Activated naive CD8-positive, alpha-beta T cell treated with anti-CD3 and anti-CD28 coated beads, Interleukin-2, amount 50 U/mL, for 16 hours (primary cell): ENCODE results near the gene EFL1.

Experiments used
- DNase-seq: peaks from one replicate; pipeline ENCODE4 v3.0.0-alpha.2; 2020; ENCODE audit warnings: low read depth, low spot score

The EFL1 gene

GRCh38 chr15:82165948-82166376 lies 96.6 kb downstream of the EFL1 start:
- no peak for DNase-seq

DNA sequence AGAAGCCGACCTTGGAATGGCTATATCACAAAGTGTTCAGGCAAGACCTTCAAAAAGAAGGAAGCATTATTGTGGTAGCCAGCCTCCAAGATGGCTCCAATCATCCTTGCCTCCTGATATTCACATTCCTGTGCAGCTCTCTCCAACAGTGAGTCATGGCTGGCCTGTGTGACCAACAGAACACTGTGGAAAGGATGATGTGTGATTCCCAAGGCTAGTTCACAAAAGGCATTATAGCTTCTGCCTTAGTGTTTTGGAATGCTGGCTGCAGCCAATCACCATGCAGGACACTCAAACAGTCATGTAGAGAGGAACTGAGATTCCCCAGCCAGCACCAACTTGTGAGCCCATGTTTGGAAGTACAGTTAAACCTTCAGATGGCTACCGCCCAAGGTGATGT lies 102.6 kb downstream of the EFL1 start:
- no peak for DNase-seq

- no peak for DNase-seq
These were observed 103.7 kb downstream of the EFL1 start for GRCh38 chr15:82158811-82159210.

DNA sequence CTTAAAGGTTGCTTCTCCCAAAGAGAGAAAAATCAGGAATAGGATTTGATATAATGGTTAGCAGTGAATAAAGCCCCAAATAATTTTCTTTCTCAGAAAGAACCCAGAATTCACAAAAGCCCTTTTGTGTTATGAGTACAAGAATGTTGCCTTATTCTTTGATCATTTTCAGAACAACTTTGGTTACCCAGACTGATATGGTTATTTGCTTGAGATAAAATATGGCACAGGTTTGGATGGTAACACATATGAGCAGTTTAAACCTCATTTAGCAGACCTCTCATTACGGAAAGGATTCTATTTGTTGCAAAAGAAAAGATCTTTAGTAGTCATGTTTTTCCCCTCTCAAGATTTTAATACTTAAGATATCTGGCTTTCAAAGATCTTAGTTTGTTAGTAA lies 111.9 kb downstream of the EFL1 start:
- DNase-seq = no peak

DNA sequence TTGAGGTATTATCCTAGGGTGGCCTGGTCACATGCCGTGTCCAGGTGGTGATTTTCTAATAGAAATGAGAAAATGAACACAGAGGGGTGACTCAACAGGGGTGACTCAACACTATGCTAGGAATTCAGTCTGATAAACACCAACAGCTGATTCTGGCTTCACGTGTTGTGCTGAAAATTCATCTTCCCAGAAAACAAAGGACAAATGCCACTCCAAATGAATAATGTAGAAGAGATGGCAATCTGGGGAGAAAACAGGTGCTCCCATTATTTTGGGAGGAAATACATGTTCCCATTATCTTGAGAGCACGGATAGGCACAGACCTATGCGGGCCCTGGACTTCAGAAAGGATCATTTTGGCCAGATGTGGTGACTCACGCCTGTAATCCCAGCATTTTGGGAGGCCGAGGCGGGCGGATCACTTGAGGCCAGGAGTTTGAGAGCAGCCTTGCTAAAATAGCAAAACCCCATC lies 115.5 kb downstream of the EFL1 start:
- no peak for DNase-seq

- no peak for DNase-seq
These were observed 116.0 kb downstream of the EFL1 start for GRCh38 chr15:82146576-82146975.

DNA sequence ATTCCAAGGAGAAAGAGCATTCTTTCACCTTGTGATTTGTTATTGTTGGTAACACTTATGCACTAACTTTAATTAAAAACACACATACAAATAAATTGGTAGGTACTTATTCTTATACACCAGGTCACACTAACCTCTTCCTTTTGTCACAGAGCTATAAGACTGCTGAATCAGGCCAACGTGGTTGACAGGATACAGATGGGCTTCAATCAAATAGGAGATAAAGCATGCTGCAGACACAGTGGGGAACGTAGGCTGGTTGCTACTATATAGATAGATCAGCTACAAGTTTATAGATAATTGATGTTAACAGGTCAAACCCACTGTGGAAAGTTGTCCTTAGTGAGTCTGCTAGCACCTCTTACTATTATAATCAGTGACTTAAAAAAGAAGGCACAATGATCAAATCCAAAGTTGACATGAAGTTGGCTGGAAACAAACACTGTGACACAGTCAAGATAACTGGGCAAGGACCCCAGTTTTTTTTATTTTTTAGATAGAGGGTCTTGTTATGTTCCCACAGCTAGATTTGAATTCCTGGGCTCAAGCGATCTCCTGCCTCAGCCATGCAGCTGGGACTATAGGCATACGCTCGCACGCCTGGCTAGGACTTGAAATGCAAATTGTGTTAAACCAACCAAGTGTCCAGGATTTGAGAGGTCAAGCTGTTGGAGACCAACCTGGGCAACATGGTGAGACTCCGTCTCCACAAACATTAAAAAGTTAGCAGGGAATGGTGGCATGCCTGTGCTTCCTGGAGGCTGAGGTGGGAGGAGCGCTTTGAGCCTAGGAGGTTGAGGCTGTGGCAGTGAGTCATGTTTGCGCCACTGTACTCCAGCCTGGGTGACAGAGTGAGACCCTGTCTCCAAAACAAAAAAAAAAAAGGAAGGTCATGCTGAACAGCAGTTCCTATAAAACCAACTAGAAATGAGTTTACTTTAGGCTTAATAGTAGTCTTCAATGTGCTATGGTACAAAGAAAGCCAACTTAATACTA lies 118.8 kb downstream of the EFL1 start:
- no peak for DNase-seq

DNA sequence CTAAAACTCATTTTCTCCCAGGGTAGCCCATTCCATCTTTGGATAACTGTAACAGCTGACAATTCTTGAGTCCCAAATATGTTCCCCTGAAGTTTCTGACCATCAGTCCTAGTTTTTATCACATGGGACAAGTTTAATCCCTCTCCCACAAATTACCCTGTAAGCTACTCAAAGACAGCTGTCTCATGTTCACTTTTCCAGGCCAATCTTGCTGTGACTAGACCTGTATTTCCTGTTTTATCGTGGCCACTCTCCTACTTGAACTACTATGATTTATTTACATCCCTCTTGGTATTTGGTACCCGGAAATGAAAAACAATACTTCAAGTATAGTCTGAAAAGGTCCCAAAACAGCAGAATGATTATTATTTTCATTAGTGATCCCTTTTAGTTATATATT lies 121.6 kb downstream of the EFL1 start:
- no peak for DNase-seq

DNA sequence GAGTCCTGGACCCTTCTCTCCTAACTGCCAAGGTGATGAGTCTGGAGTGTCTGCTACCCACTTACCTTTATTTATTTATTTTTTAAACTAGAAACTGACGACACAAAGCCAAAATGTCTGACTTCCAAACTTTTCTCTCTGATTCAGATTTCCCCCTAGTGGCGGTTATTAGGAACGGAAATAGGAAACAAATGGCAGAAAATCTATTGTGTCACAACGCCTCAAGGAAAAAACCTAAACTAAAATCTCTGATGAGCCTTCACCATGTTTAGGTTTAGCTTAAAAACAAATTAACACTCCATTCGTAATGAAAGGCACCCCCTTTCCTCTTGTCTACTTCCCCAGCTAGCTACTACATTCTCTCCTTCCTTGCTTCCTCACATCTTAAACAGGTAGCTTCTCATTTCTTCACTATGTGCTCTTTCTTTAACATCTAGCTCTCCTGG lies 122.7 kb downstream of the EFL1 start:
- DNase-seq = no peak

DNA sequence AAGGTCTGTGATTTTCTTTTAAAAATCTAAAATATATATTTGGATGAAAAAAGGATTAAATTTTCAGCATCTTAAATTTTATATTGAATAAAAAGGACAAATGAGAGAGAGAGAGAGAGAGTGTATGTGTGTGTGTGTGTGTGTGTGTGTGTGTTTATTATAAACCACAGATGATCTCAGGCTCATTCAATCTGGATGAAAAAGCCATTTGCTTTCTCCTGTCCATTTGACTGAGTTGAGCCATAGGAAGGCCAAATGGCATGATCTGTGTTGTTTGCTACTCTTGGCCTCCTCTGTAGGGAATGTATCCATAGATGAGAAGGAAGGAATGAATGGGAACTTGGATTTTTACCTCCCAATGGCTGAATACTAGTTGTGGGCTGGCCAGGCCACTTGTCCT lies 124.2 kb downstream of the EFL1 start:
- DNase-seq = no peak

DNA sequence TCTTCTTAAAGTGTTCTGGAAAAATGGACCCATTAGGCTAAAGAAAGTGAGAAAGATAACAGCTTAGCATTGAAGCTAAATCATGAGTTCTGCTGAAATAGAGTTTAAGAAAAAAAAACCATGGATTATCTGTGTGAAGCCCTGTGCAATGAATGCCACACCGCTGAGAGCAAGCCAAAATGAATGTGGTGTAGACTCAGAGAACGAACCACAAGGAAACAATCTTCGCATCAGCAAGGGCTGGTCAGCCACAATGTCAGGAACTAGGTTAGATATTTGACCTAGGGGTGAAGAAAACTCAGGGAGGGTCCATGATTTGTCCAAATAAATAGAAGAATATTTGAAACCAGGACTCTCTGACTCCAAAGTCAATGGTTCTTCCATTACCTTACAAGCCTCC lies 125.3 kb downstream of the EFL1 start:
- no peak for DNase-seq

- DNase-seq = no peak
These were observed 126.4 kb downstream of the EFL1 start for GRCh38 chr15:82136120-82136519.

- no peak for DNase-seq
These were observed 126.9 kb downstream of the EFL1 start for GRCh38 chr15:82135638-82136037.

DNA sequence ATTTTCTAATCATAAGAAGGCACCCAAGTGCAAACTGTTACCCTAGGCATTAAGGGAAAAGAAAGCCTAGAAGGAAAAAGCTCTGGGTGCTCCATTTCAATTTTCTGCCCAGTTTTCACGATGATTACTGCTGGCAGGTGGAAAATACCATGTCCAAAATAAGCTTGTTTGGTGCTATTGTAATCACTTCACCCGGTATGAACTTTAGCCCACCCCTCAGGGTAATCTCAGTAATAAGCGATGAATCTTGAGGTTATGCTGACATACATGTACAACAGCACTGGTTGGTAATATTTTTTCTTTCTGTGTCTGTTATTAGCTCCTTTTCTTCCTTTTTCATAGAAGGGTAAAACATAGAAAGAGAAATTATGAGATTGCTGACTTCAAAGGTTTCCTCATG lies 128.1 kb downstream of the EFL1 start:
- DNase-seq = no peak

DNA sequence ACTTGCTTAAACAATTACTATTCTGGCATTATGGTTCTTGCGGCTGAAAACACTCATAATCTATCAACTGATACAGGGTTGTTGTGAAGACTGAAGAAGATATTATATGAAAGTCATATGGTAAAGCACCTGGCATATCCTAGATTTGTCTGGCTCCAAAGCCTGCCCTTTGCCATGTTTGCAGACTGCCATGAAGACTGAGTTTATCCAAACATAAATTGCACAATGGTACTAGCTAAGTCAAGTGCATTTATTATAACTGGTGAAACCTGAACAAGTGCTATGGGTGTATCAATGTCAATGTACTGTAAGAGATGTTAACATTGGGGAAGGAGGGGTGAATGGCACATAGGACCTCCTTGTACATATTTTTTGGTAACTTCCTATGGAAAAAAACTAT lies 129.3 kb downstream of the EFL1 start:
- DNase-seq = no peak

- no peak for DNase-seq
These were observed 129.8 kb downstream of the EFL1 start for GRCh38 chr15:82132742-82133141.

DNA sequence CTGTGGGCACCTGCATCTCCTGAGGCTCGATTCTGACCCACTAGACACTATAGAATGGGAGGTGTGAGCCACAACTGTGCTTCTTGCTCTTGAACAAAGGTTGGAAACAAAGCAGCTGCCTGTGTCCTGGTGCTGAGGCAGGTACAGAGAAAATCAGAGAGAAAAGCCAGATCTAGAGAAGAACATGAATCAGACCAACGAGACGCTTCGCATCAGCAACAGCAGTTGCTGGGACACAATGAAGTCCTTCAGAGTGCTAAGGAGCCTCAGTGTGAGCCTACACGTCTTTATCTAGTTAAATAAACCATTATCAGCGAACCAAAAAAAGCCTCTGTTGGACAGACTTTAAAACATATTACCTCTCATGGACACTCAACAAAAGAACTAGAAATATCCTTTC lies 130.4 kb downstream of the EFL1 start:
- no peak for DNase-seq

- DNase-seq = no peak
These were observed 132.3 kb downstream of the EFL1 start for GRCh38 chr15:82130248-82130647.

GRCh38 chr15:82129761-82130160 lies 132.8 kb downstream of the EFL1 start:
- DNase-seq = no peak

DNA sequence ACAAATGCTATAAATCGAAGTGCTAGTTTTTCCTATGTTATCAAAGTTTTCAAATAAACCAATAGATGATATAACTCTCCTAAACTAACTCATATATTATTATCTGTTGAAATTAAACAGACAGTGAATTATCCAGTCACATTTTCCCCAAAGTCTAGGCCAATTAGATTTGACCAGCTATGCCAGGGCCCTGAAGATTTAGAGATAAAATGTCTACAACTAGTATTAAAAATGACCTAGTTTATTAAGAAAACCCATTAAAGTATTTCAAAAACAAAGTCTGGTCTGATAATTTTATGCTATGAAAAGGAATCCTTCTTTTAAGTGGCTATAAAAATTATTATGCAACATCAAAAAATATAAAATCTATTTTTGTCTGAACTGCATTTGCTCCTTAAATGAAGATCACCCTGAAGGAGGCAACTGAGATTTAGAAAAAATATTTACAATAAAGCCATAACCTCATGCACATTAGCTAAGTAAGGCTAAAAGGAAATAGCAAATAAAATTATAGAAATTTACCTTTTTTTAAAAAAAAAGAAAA lies 133.3 kb downstream of the EFL1 start:
- DNase-seq = no peak

DNA sequence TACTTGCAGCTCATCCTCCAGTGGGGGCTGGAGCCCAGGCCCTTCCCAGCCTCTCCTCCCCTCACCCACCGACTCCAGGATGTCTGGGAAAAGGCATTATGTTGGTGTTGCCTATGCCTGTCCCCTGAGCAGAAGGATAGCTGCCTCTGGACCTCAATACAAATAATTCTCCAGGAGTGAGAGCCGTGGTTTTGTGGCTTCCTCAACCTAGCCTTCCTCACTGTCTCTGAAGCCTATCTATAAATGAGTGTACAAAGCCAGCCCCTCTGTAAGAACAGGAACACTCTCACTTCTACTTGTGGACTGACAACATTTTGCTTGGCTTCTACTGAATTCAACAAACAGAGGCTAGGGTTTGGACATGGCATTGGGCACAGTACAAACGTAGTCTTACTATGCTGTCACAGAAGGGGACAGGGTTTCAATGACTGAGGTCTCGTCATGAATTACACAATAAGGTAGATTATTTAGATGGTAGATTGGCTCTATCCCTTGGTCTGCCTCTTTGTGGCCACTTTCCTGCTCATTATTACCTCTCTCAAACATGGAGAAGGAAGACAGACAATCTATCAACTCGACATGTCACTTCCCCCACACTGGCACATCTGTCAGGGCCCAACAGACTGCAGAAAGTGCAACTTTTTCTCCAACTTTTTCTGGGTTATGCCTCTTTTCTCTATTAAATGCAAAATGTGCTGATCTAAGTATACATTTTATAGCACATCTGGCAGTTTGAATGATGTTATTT lies 134.0 kb downstream of the EFL1 start:
- DNase-seq = no peak

DNA sequence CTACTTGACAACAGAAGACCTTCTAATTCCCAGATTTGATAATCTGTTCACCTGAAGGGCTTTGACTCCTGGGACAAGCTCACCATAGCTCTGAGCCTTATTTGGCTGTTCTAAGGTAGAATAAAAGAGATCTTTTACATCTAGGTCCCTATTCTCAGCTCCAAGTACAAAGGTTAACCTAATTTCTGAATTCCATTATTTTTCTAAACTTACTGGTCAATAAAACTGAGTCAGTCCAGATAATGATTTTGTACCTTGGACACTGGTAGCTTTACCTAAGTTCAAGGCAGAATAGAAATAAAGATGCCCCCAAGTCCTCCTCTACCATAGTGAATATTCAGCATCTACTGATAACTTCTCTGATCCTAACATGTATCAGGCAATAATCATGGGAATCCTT lies 135.0 kb downstream of the EFL1 start:
- DNase-seq = no peak
